Cardiac atrium fibroblast (primary cell): ENCODE measurements around the gene PDE1C. TPM values are rescaled to one million over a fixed set of nuclear protein-coding genes. Genes with fewer than 3 reads are reported as not detected.

Experiments
- total RNA-seq: library from RNA; depleted of rRNA; stranded (reverse); fragments of >200 nt; gene quantifications from 2 replicates; pipeline ENCODE4 v1.2.3, GENCODE V29; 2015

PDE1C gene
- 1.6 and 3.6 TPM in 2 replicates for total RNA-seq

DNA sequence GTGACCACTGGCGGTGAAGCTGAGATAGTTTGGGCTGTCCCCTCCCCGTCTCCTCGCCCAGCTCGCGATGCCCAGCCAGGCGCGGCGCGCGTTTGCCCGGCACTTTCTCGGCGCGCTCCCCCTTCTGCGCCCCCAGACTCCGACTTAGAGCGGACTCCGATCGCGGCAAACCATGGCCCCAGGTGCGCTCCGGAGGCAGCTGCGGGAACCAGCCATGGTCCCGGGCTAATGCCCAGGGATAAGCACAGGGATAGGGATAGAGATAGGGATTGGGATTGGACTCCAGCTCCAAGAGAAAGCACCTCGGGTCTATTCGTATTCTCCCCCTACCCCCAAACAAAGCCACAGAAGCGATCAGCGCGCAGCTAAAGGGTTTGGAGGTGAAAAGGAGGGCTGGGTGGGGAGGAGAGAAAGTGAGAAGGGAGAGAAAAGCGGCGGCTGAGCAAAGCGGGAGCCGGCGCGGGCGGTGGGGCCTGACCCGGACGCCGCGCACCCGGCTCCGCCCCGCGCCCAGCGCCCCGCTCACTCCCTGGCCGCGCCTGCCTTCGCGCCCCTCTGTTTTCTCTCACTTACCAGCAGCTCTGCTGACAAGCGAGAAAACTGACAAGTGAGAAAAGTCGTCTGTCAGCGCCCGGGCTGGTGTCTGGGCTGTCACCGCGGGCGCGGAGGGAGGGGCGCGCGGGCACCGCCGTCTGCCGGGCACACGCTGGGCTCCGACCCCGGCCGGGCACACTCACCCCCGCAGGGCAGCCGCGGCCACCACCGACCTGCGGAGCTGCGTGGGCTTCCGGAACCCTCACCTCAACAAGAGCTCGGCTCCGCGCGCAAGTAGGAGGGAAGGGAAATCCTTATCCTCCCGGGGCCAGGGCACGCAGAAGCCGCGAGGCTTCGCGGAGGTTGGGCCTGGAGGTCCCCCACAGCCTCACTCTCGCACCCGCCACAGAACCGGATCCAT is at the start of gene PDE1C:
Gene PDE1C (minus strand): TSS at position 2 of the 955 bp plus-strand sequence.

